Neural cell (in vitro differentiated cells): Measurements from ENCODE around the gene ANKRD29. TPM values are rescaled to one million over a fixed set of nuclear protein-coding genes. Genes with fewer than 3 reads are reported as not detected.

Source experiments
- H2AFZ ChIP-seq: fragments of 200-600, 300-800 bp; sonication (generic), shearing (Covaris generic); 2 replicates; pipeline ENCODE4 v1.6.0; 2014; ENCODE audit warnings: low read depth, mild to moderate bottlenecking, antibody characterized with exemption, low read length, moderate library complexity
- H3F3A ChIP-seq: fragments of 200-600 bp; shearing (Covaris generic); 2 replicates; pipeline ENCODE4 v1.6.1; 2016; ENCODE audit warnings: mild to moderate bottlenecking, moderate library complexity, mixed read lengths, antibody characterized with exemption, low read length; ENCODE audit not compliant: insufficient read depth, poor library complexity, severe bottlenecking
- H3K27ac ChIP-seq: fragments of 200-600, 300-800 bp; sonication (generic), shearing (Covaris generic); 2 replicates; pipeline ENCODE4 v1.5.1; 2014; ENCODE audit warnings: mild to moderate bottlenecking, low read length, moderate library complexity
- H3K27me3 ChIP-seq: fragments of 300-800, 200-600 bp; sonication (generic), shearing (Covaris generic); 2 replicates; pipeline ENCODE4 v1.6.0; 2014; ENCODE audit warnings: mild to moderate bottlenecking, low read depth, low read length, moderate library complexity; ENCODE audit not compliant: insufficient read depth
- H3K36me3 ChIP-seq: fragments of 300-800, 200-600 bp; sonication (generic), shearing (Covaris generic); 2 replicates; pipeline ENCODE4 v1.5.1; 2014; ENCODE audit warnings: mild to moderate bottlenecking, antibody characterized with exemption, low read length, moderate library complexity; ENCODE audit not compliant: insufficient read depth
- H3K4me2 ChIP-seq: fragments of 300-800, 200-600 bp; sonication (generic), shearing (Covaris generic); 2 replicates; pipeline ENCODE4 v1.6.0; 2014; ENCODE audit warnings: mild to moderate bottlenecking, low read length
- H3K4me3 ChIP-seq: fragments of 300-800, 200-600 bp; sonication (generic), shearing (Covaris generic); 2 replicates; pipeline ENCODE4 v1.5.1; 2014; ENCODE audit warnings: mild to moderate bottlenecking, low read length, moderate library complexity
- H3K79me2 ChIP-seq: fragments of 200-600 bp; shearing (Covaris generic); replicated peaks from 2 replicates; pipeline ENCODE4 v1.6.0; 2014; ENCODE audit warnings: mild to moderate bottlenecking, low read length, moderate library complexity; ENCODE audit not compliant: insufficient read depth
- H3K9ac ChIP-seq: fragments of 300-800, 200-600 bp; sonication (generic), shearing (Covaris generic); 2 replicates; pipeline ENCODE4 v1.6.1; 2016; ENCODE audit warnings: mild to moderate bottlenecking, low read length, mixed read lengths
- H3K9me2 ChIP-seq: fragments of 200-600 bp; shearing (Covaris generic); 2 replicates; pipeline ENCODE4 v1.6.1; 2016; ENCODE audit warnings: mild to moderate bottlenecking, low read length, mixed read lengths; ENCODE audit not compliant: insufficient read depth
- H3K9me3 ChIP-seq: fragments of 200-600, 300-800 bp; sonication (generic), shearing (Covaris generic); 2 replicates; pipeline ENCODE4 v1.6.1; 2016; ENCODE audit warnings: mild to moderate bottlenecking, mixed run types, low read length, moderate library complexity, mixed read lengths
- H4K20me1 ChIP-seq: fragments of 200-600 bp; shearing (Covaris generic); 2 replicates; pipeline ENCODE4 v1.6.1; 2016; ENCODE audit warnings: mild to moderate bottlenecking, mixed run types; ENCODE audit not compliant: insufficient read depth
- EP300 ChIP-seq: fragments of 450-650 bp; conservative IDR thresholded peaks from 2 replicates; pipeline ENCODE4 v1.6.1; 2014; ENCODE audit warnings: antibody characterized with exemption, mild to moderate bottlenecking, moderate library complexity; ENCODE audit not compliant: poor library complexity, severe bottlenecking
- EZH2 ChIP-seq: fragments of 200-600, 300-800 bp; shearing (Covaris generic), sonication (generic); IDR thresholded peaks from 2 replicates; pipeline ENCODE4 v1.6.1; 2014; ENCODE audit warnings: antibody characterized with exemption, low read length, borderline replicate concordance, mild to moderate bottlenecking; ENCODE audit not compliant: insufficient read depth, poor library complexity, severe bottlenecking
- MXI1 ChIP-seq: fragments of 450-650 bp; conservative IDR thresholded peaks from 2 replicates; pipeline ENCODE4 v1.6.1; 2014; ENCODE audit warnings: antibody characterized with exemption, mild to moderate bottlenecking; ENCODE audit not compliant: poor library complexity, severe bottlenecking
- POLR2AphosphoS5 ChIP-seq: IDR thresholded peaks from 2 replicates; pipeline ENCODE4 v1.6.1; 2012
- RAD21 ChIP-seq: fragments of 450-650 bp; conservative IDR thresholded peaks from 2 replicates; pipeline ENCODE4 v1.6.1; 2014; ENCODE audit warnings: antibody characterized with exemption, mild to moderate bottlenecking, moderate library complexity
- SMC3 ChIP-seq: fragments of 450-650 bp; conservative IDR thresholded peaks from 2 replicates; pipeline ENCODE4 v1.6.1; 2014; ENCODE audit warnings: antibody characterized with exemption, mild to moderate bottlenecking, moderate library complexity; ENCODE audit not compliant: poor library complexity
- TAF1 ChIP-seq: IDR thresholded peaks from 2 replicates; pipeline ENCODE4 v1.6.1; 2012; ENCODE audit warnings: low read depth
- polyA plus RNA-seq: library from polyadenylated mRNA; depleted of rRNA; stranded (reverse); fragments of >200 nt; gene quantifications from 2 replicates; pipeline ENCODE4 v1.2.3, GENCODE V29; 2014
- TF ChIP-seq, protein P1 (sequence below): IDR thresholded peaks from 2 replicates; pipeline ENCODE4 v1.6.1; 2012; ENCODE audit warnings: borderline replicate concordance
- TF ChIP-seq, protein P2 (sequence below): fragments of 450-650 bp; IDR thresholded peaks from 2 replicates; pipeline ENCODE4 v1.5.1; 2014; ENCODE audit warnings: antibody characterized with exemption, mild to moderate bottlenecking, moderate library complexity; ENCODE audit not compliant: poor library complexity, severe bottlenecking

The ANKRD29 gene
- polyA plus RNA-seq, 1 donor from 2014 or later = 4.9 TPM

DNA sequence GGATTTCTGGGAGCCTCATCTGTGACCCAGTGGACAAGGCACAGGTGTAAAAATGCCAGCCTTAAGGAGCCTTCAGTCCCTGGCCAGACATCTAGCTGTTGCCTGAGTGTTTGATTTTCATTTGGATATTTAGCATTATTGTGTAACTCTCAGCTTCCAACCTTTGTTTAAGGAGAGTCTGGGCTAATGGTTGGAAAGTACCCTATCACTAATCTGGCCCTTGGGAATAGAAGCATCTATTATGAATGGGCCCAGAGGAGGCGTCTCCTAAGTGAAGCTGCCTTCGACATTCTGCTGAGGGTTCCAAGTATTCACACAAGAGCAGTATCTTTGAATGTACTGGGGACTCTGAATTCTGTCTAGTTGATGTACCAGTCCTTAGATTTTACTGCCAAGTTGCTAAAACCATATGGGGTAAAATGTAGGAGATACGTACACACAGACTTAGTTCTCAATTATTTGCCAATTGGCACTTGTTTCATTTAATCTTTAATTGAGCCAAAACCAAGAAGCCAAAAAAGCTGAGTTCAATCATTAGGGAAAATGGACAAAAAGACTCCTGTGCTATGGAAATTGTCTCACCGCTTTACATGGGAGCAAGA, 7.2 kb upstream of the ANKRD29 start:
- no peaks in the 10 kb centered on the region for H3K36me3 ChIP-seq
- no peak for TF ChIP-seq POLR2AphosphoS5
- TF ChIP-seq RAD21 = no peak
- TF ChIP-seq SMC3 = no peak
- TF ChIP-seq TAF1 = no peak
- no peak for TF ChIP-seq EP300
- TF ChIP-seq MXI1 = no peak
- TF ChIP-seq, protein P1, sequence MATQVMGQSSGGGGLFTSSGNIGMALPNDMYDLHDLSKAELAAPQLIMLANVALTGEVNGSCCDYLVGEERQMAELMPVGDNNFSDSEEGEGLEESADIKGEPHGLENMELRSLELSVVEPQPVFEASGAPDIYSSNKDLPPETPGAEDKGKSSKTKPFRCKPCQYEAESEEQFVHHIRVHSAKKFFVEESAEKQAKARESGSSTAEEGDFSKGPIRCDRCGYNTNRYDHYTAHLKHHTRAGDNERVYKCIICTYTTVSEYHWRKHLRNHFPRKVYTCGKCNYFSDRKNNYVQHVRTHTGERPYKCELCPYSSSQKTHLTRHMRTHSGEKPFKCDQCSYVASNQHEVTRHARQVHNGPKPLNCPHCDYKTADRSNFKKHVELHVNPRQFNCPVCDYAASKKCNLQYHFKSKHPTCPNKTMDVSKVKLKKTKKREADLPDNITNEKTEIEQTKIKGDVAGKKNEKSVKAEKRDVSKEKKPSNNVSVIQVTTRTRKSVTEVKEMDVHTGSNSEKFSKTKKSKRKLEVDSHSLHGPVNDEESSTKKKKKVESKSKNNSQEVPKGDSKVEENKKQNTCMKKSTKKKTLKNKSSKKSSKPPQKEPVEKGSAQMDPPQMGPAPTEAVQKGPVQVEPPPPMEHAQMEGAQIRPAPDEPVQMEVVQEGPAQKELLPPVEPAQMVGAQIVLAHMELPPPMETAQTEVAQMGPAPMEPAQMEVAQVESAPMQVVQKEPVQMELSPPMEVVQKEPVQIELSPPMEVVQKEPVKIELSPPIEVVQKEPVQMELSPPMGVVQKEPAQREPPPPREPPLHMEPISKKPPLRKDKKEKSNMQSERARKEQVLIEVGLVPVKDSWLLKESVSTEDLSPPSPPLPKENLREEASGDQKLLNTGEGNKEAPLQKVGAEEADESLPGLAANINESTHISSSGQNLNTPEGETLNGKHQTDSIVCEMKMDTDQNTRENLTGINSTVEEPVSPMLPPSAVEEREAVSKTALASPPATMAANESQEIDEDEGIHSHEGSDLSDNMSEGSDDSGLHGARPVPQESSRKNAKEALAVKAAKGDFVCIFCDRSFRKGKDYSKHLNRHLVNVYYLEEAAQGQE = no peak
- no peak for TF ChIP-seq EZH2
- TF ChIP-seq, protein P2, sequence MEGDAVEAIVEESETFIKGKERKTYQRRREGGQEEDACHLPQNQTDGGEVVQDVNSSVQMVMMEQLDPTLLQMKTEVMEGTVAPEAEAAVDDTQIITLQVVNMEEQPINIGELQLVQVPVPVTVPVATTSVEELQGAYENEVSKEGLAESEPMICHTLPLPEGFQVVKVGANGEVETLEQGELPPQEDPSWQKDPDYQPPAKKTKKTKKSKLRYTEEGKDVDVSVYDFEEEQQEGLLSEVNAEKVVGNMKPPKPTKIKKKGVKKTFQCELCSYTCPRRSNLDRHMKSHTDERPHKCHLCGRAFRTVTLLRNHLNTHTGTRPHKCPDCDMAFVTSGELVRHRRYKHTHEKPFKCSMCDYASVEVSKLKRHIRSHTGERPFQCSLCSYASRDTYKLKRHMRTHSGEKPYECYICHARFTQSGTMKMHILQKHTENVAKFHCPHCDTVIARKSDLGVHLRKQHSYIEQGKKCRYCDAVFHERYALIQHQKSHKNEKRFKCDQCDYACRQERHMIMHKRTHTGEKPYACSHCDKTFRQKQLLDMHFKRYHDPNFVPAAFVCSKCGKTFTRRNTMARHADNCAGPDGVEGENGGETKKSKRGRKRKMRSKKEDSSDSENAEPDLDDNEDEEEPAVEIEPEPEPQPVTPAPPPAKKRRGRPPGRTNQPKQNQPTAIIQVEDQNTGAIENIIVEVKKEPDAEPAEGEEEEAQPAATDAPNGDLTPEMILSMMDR = no peak
- no peaks in the 10 kb centered on the region for H3K79me2 ChIP-seq
- no peak overlapping the region for H2AFZ ChIP-seq
- H3K27me3 ChIP-seq = no peaks in the 10 kb centered on the region
- no peak overlapping the region for H3K27ac ChIP-seq
- no peaks in the 10 kb centered on the region for H4K20me1 ChIP-seq
- no peaks in the 10 kb centered on the region for H3K9me3 ChIP-seq
- H3K4me2 ChIP-seq = no peak overlapping the region
- H3K9me2 ChIP-seq = no peaks in the 10 kb centered on the region
- no peak overlapping the region for H3K4me3 ChIP-seq
- no peaks in the 10 kb centered on the region for H3F3A ChIP-seq
- no peak overlapping the region for H3K9ac ChIP-seq

DNA sequence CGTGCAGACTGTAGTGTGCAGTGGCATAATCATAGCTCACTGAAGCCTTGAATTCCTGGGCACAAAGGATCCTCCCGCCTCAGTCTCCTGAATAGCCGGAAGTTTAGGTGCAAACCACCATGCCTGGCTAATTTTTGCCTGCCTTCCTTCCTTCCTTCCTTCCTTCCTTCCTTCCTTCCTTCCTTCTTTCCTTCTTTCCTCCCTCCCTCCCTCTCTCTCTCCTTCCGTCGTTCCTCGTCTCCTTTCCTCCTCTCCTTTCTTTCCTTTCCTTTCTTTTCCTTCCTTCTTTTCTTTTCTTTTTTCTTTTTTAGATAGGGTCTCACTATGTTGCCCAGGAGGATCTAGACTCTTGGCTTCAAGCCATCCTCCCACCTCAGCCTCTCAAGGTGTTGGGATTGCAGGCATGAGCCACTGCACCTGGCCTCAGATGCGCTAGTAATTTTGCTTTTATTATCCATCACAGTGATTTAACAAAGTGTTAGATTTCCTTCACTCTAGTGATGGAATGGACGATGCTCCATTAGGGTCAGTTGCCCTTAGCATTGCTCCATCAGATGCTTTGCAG, 6.6 kb upstream of the ANKRD29 start:
- Histone ChIP-seq H3K4me3 (no peak overlapping the region), H3K27ac (no peak overlapping the region), H4K20me1 (no peaks in the 10 kb centered on the region), H3K9ac (no peak overlapping the region), H3K27me3 (no peaks in the 10 kb centered on the region), H3K36me3 (no peaks in the 10 kb centered on the region), H3K9me3 (no peaks in the 10 kb centered on the region), H3F3A (no peaks in the 10 kb centered on the region), H2AFZ (no peak overlapping the region), H3K9me2 (no peaks in the 10 kb centered on the region), H3K4me2 (no peak overlapping the region), H3K79me2 (no peaks in the 10 kb centered on the region)
- TF ChIP-seq SMC3 (no peak), MXI1 (no peak), RAD21 (no peak), EP300 (no peak)
